HepG2 (cell line): ENCODE results near the gene ASB8. TPM values are rescaled to one million over a fixed set of nuclear protein-coding genes. Genes with fewer than 3 reads are reported as not detected.

Experiments
- ATAC-seq: fragments of 200-7000 bp; cut with Tn5 transposase; 3 replicates; pipeline ENCODE4 v1.9.1; 2020; ENCODE audit warnings: mild to moderate bottlenecking, moderate library complexity
- BruUV-seq: library from RNA; stranded (reverse); fragments of 400-500 nt; replicated peaks from 2 replicates; lab custom pipeline; 2021; lab: Mats Ljungman, UMichigan
- CTCF ChIA-PET: fragments of 300-600 bp; formaldehyde crosslinking; extraction: SDS; loops from one replicate; lab custom pipeline; 2021; ENCODE audit warnings: low total read pairs, inconsistent platforms, low intra/inter-chr PET ratio; lab: Yijun Ruan, JAX
- POLR2A ChIA-PET: fragments of 350-600 bp; sonication (Branson Sonifier 250); formaldehyde crosslinking; loops from one replicate; lab custom pipeline; 2020; ENCODE audit warnings: antibody characterized with exemption, inconsistent platforms; lab: Yijun Ruan, JAX
- DNase-seq: peaks from one replicate; pipeline ENCODE4 v3.0.0-alpha.2; 2015; ENCODE audit warnings: low spot score
- FAIRE-seq: peaks from 3 replicates; lab custom pipeline; 2011; peaks lifted over from hg19 to GRCh38; lab: Jason Lieb, UNC
- H2AFZ ChIP-seq: one replicate; pipeline ENCODE4 v1.6.1; 2011; ENCODE audit warnings: low read length, inconsistent platforms
- H3K27ac ChIP-seq: fragments of 300-600 bp; 3 replicates; pipeline ENCODE4 v1.8.0; 2011; ENCODE audit warnings: mixed run types, mild to moderate bottlenecking, mixed read lengths, low read length, inconsistent platforms; ENCODE audit not compliant: insufficient read depth; ENCODE audit errors: extremely low read length
- H3K27me3 ChIP-seq, 2 experiments: fragments of 200-600 bp in 1 of 2; 2 replicates in 1 of 2; 3 replicates in 1 of 2; pipeline versions ENCODE4 v1.6.0 to v1.8.0; 2011; ENCODE audit warnings: low read length in 2 of 2, mild to moderate bottlenecking in 2 of 2, moderate library complexity in 2 of 2, inconsistent platforms in 1 of 2; ENCODE audit not compliant: insufficient read depth in 2 of 2, control insufficient read depth in 1 of 2
- H3K36me3 ChIP-seq, 2 experiments: fragments of 200-600 bp in 1 of 2; replicated peaks in 1 of 2; 2 replicates in 1 of 2; 3 replicates in 1 of 2; pipeline versions ENCODE4 v1.5.1 to v1.8.0; 2011; ENCODE audit warnings: low read length in 2 of 2, inconsistent platforms in 1 of 2; ENCODE audit not compliant: insufficient read depth in 2 of 2, control insufficient read depth in 1 of 2
- H3K4me1 ChIP-seq: 2 replicates; pipeline ENCODE4 v1.5.1; 2012; ENCODE audit warnings: low read length, inconsistent platforms; ENCODE audit not compliant: insufficient read depth
- H3K4me2 ChIP-seq: 2 replicates; pipeline ENCODE4 v1.6.0; 2011; ENCODE audit warnings: low read depth, low read length, inconsistent platforms
- H3K4me3 ChIP-seq, 3 experiments: fragments of 200-600 bp in 1 of 3; sonication (generic), shearing (Covaris generic) in 1 of 3; replicated peaks in 1 of 3; 2 replicates each; pipeline ENCODE4 v1.5.1; 2011 to 2016; ENCODE audit warnings: low read length in 3 of 3, inconsistent platforms in 2 of 3, low read depth in 2 of 3, mild to moderate bottlenecking in 2 of 3, control low read depth in 1 of 3, mixed read lengths in 1 of 3; ENCODE audit not compliant: insufficient read depth in 1 of 3
- H3K79me2 ChIP-seq: one replicate; pipeline ENCODE4 v1.6.1; 2011; ENCODE audit warnings: low read length, inconsistent platforms; ENCODE audit not compliant: insufficient read depth
- H3K9ac ChIP-seq: 2 replicates; pipeline ENCODE4 v1.6.0; 2011; ENCODE audit warnings: mild to moderate bottlenecking, low read depth, low read length, inconsistent platforms; ENCODE audit not compliant: insufficient read depth
- H3K9me3 ChIP-seq: 2 replicates; pipeline ENCODE4 v1.5.1; 2012; ENCODE audit warnings: mild to moderate bottlenecking, low read length
- H4K20me1 ChIP-seq: 2 replicates; pipeline ENCODE4 v1.6.0; 2011; ENCODE audit warnings: inconsistent platforms, mild to moderate bottlenecking, low read length, moderate library complexity; ENCODE audit not compliant: insufficient read depth
- ARHGAP35 ChIP-seq: sonication (generic); formaldehyde crosslinking; IDR thresholded peaks from 2 replicates; pipeline ENCODE4 v1.9.0; 2022; ENCODE audit warnings: mild to moderate bottlenecking, inconsistent platforms, moderate library complexity, missing genetic modification reagents, borderline replicate concordance
- HES4 ChIP-seq: sonication (generic); formaldehyde crosslinking; IDR thresholded peaks from 2 replicates; pipeline ENCODE4 v1.9.0; 2021; ENCODE audit warnings: mild to moderate bottlenecking, missing genetic modification reagents, borderline replicate concordance
- NFE2L1 ChIP-seq: sonication (generic); formaldehyde crosslinking; IDR thresholded peaks from 2 replicates; pipeline ENCODE4 v1.4.0; 2020; ENCODE audit warnings: missing genetic modification reagents, mild to moderate bottlenecking, borderline replicate concordance
- RBAK ChIP-seq: sonication (generic); formaldehyde crosslinking; IDR thresholded peaks from 2 replicates; pipeline ENCODE4 v1.5.1; 2020; ENCODE audit warnings: mild to moderate bottlenecking, missing genetic modification reagents
- SALL2 ChIP-seq: sonication (generic); formaldehyde crosslinking; IDR thresholded peaks from 2 replicates; pipeline ENCODE4 v1.8.1; 2023; ENCODE audit warnings: mild to moderate bottlenecking, missing genetic modification reagents, inconsistent platforms
- ZNF253 ChIP-seq: sonication (generic); formaldehyde crosslinking; IDR thresholded peaks from 2 replicates; pipeline ENCODE4 v1.8.0; 2022; ENCODE audit warnings: mild to moderate bottlenecking, missing genetic modification reagents, borderline replicate concordance
- ZNF430 ChIP-seq: sonication (generic); formaldehyde crosslinking; IDR thresholded peaks from 2 replicates; pipeline ENCODE4 v1.9.0; 2021; ENCODE audit warnings: mild to moderate bottlenecking, missing genetic modification reagents
- ZNF446 ChIP-seq: sonication (generic); formaldehyde crosslinking; IDR thresholded peaks from 2 replicates; pipeline ENCODE4 v1.5.0; 2020; ENCODE audit warnings: mild to moderate bottlenecking, missing genetic modification reagents
- ZNF878 ChIP-seq: sonication (generic); formaldehyde crosslinking; IDR thresholded peaks from 2 replicates; pipeline ENCODE4 v1.8.1; 2023; ENCODE audit warnings: mild to moderate bottlenecking, missing genetic modification reagents, moderate library complexity
- ZSCAN9 ChIP-seq: IDR thresholded peaks from 2 replicates; pipeline ENCODE4 v1.6.1; 2016; ENCODE audit warnings: borderline replicate concordance
- WGBS: methylation state at CpG from one replicate; pipeline ENCODE4 v1.1.6; 2017; ENCODE audit warnings: low lambda C conversion rate; 5-methylcytosine and 5-hydroxymethylcytosine counted together
- in situ Hi-C: cut with HindIII; loops from 2 replicates; pipeline ENCODE4 v1.10.0; 2017; ENCODE audit warnings: low pct_unique_long_range_greater_than_20kb; ENCODE audit not compliant: extremely low pct_ligation_motif_present
- intact Hi-C: fragments of 100-400 bp; cut with micrococcal nuclease; formaldehyde crosslinking; loops from one replicate; pipeline ENCODE4 v1.10.0; 2022; ENCODE audit not compliant: unreplicated experiment
- polyA plus RNA-seq, 8 experiments: library from polyadenylated mRNA; depleted of rRNA in 3 of 8; stranded (reverse) in 7 of 8; unstranded in 1 of 8; fragments of >200 nt; fragmentation: Illumina TruSeq in 4 of 8; extraction: Trizol in 4 of 8; gene quantifications; 2 replicates each; pipeline versions ENCODE4 v1.2.1 to v1.2.3, GENCODE V29; 2011 to 2016; ENCODE audit warnings: low read depth in 4 of 8, missing spikeins in 1 of 8, mixed read lengths in 1 of 8; ENCODE audit not compliant: insufficient read depth in 1 of 8
- total RNA-seq, 5 experiments: library from RNA; depleted of rRNA; stranded (reverse); fragments of >200 nt; fragmentation: Illumina TruSeq; extraction: Trizol; gene quantifications; 2 replicates each; pipeline ENCODE4 v1.2.3, GENCODE V29; 2016; ENCODE audit warnings: low read depth in 1 of 5
- TF ChIP-seq, protein P1 (sequence below): sonication (generic); formaldehyde crosslinking; IDR thresholded peaks from 2 replicates; pipeline ENCODE4 v1.4.0; 2020; ENCODE audit warnings: missing genetic modification reagents
- TF ChIP-seq, protein P2 (sequence below): sonication (generic); formaldehyde crosslinking; IDR thresholded peaks from 2 replicates; pipeline ENCODE4 v1.9.0; 2021; ENCODE audit warnings: missing genetic modification reagents, mild to moderate bottlenecking, borderline replicate concordance
- TF ChIP-seq, protein P3 (sequence below): sonication (generic); formaldehyde crosslinking; IDR thresholded peaks from 2 replicates; pipeline ENCODE4 v1.4.0; 2020; ENCODE audit warnings: mild to moderate bottlenecking, missing genetic modification reagents

Gene ASB8
- total and polyA plus RNA-seq, 2 of the 13 experiments (the other 11 are each of a cell fraction or from before 2014, with no cell fraction given), result 14.0 to 15.5 TPM

DNA sequence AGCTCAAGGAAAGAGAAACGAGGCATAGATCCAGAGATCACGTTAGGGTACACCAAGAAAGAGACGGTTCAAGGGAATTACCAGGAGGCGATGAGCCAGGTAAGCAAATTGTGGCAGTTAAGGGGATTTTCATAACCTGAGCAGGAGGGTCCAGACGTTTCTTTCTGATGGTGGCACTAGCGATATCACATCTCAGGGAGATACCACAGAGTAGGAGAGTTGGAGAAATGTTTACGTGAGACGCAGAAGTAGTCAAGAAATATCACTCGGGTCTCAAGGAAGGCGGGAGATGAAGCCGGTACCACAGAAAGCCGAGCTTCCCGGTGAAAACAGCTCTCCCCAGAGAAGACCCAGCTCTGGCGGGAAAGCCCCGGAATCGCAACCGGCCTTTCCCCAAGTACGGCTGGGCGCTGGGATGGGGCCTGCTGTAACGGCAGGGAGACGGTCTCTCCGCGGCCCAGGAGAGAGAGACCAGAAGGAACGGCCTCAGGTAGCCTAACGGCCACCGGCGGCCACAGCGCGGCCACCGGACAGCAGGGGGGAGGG, 51.9 kb downstream of the ASB8 start (continued):
- TF ChIP-seq, protein P1, sequence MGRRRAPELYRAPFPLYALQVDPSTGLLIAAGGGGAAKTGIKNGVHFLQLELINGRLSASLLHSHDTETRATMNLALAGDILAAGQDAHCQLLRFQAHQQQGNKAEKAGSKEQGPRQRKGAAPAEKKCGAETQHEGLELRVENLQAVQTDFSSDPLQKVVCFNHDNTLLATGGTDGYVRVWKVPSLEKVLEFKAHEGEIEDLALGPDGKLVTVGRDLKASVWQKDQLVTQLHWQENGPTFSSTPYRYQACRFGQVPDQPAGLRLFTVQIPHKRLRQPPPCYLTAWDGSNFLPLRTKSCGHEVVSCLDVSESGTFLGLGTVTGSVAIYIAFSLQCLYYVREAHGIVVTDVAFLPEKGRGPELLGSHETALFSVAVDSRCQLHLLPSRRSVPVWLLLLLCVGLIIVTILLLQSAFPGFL, result no peak
- TF ChIP-seq ZNF253, result no peak
- no peak for TF ChIP-seq NFE2L1 (CRISPR knock-in tag)
- TF ChIP-seq, protein P2, sequence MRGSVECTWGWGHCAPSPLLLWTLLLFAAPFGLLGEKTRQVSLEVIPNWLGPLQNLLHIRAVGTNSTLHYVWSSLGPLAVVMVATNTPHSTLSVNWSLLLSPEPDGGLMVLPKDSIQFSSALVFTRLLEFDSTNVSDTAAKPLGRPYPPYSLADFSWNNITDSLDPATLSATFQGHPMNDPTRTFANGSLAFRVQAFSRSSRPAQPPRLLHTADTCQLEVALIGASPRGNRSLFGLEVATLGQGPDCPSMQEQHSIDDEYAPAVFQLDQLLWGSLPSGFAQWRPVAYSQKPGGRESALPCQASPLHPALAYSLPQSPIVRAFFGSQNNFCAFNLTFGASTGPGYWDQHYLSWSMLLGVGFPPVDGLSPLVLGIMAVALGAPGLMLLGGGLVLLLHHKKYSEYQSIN (CRISPR knock-in tag), result no peak
- 0 out of 2 replicates have a peak, but pooled peaks have one; percentile 17 for TF ChIP-seq ZNF878 (CRISPR knock-in tag)
- TF ChIP-seq HES4 (CRISPR knock-in tag), result no peak
- TF ChIP-seq SALL2, result no peak
- TF ChIP-seq ARHGAP35 (CRISPR knock-in tag), result 0 out of 2 replicates have a peak, but pooled peaks have one; percentile 19

DNA sequence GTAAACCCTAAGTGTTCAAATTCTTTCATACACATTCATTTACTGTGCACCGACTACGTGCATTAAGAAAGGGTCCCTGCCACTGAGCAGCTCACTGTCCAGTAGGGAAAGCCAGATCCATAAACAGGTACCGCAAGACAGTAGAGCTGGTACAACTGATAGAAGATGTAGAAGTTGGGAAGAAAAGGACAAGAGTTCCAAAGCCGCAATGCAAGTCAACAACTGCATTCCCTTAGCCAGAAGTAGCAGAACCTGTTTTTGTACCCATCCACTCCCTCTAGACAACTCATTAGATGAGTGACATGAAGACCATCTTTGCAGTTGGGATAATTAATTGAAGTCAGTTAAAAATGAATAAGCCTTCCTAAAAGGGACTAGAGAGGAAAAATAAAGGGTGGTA, 52.8 kb downstream of the ASB8 start:
- no peak overlapping the region for H2AFZ ChIP-seq
- ChIA-PET CTCF (no interaction called here), POLR2A (no interaction called here)
- DNase-seq (no peak), ATAC-seq (no peak), FAIRE-seq (no peak)
- H3K4me3 ChIP-seq, result peak overlapping the region; percentile 85 to 95 (median 89); a peak in 5 of 6 replicates
- peaks cover 25% of the 10 kb centered on the region for H3K4me1 ChIP-seq
- H4K20me1 ChIP-seq, result no peaks in the 10 kb centered on the region
- H3K79me2 ChIP-seq, result peaks cover 35% of the 10 kb centered on the region
- H3K9me3 ChIP-seq, result no peaks in the 10 kb centered on the region
- intact Hi-C loops, result loop anchor here (10.0 kb wide), 1 partner anchor 100 kb away; the partner anchor contains the start of gene COL2A1
- peak overlapping the region; percentile 84 for H3K4me2 ChIP-seq
- WGBS, result 75% methylated on average over 4 of the region's 4 CpGs
- no peak overlapping the region for H3K27ac ChIP-seq
- BruUV-seq, result TSS peak; percentile 59
- in situ Hi-C loops, result no loop called here
- H3K36me3 ChIP-seq, result no peaks in the 10 kb centered on the region
- H3K27me3 ChIP-seq, result no peaks in the 10 kb centered on the region; a peak in 1 of 5 replicates
- H3K9ac ChIP-seq, result peak overlapping the region; percentile 96; the same call in 1 of the 2 replicates
- TF ChIP-seq ZNF430 (no peak), ZSCAN9 (CRISPR knock-in tag) (no peak), ZNF446 (CRISPR knock-in tag) (no peak), RBAK (CRISPR knock-in tag) (no peak)
- TF ChIP-seq, protein P3, sequence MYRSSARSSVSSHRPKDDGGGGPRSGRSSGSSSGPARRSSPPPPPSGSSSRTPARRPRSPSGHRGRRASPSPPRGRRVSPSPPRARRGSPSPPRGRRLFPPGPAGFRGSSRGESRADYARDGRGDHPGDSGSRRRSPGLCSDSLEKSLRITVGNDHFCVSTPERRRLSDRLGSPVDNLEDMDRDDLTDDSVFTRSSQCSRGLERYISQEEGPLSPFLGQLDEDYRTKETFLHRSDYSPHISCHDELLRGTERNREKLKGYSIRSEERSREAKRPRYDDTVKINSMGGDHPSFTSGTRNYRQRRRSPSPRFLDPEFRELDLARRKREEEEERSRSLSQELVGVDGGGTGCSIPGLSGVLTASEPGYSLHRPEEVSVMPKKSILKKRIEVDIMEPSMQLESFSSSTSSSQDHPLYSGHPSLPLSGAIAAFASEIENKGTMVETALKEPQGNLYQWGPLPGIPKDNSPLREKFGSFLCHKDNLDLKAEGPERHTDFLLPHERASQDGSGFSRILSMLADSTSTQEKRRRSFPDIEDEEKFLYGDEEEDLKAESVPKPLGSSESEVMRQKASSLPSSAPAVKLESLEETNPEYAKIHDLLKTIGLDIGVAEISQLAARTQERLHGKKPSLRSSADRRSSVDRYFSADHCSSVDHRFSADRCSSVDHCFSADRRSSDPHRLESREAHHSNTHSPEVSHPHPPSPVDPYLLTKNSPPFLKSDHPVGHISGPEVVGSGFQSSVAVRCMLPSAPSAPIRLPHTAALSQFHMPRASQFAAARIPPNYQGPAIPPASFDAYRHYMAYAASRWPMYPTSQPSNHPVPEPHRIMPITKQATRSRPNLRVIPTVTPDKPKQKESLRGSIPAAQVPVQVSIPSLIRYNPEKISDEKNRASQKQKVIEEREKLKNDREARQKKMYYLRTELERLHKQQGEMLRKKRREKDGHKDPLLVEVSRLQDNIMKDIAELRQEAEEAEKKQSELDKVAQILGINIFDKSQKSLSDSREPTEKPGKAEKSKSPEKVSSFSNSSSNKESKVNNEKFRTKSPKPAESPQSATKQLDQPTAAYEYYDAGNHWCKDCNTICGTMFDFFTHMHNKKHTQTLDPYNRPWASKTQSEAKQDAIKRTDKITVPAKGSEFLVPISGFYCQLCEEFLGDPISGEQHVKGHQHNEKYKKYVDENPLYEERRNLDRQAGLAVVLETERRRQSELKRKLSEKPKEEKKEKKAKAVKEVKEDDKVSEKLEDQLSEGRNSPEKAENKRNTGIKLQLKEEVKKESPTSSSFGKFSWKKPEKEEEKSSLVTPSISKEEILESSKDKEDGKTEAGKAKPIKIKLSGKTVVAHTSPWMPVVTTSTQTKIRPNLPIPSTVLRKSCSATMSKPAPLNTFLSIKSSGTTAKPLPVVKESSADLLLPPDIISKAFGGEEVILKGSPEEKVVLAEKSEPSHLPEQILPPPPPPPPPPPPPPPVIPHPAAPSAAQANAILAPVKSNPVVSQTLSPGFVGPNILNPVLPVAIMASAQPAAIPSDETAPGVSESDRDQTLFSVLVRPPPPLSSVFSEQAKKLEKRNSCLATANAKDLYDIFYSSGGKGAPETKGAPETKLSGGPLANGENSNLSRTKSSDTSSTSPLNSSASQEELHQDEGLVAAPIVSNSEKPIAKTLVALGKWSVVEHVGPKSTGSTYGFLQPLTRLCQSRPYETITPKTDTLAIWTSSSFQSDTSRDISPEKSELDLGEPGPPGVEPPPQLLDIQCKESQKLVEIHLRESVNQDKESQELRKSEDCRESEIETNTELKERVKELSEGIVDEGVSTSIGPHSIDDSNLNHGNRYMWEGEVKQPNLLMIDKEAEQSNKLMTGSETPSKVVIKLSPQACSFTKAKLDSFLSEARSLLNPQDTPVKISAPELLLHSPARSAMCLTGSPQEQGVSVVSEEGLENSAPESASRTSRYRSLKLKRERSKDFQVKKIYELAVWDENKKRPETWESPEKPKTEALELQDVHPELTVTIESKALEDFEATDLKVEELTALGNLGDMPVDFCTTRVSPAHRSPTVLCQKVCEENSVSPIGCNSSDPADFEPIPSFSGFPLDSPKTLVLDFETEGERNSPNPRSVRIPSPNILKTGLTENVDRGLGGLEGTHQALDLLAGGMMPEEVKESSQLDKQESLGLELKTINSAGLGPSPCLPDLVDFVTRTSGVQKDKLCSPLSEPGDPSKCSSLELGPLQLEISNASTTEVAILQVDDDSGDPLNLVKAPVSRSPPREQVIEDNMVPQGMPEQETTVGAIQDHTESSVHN (CRISPR knock-in tag), result no peak
